GM19372 (cell line): Measurements from ENCODE around the gene PDP2.

Source experiments
- ATAC-seq: cut with Tn5 transposase; IDR thresholded peaks from one replicate; pipeline ENCODE4 v1.9.1; 2021; ENCODE audit warnings: mild to moderate bottlenecking, low read depth, moderate library complexity; ENCODE audit not compliant: unreplicated experiment

The PDP2 gene

GRCh38 chr16:66917741-66918140 is 37.4 kb downstream of the PDP2 start:
- no peak for ATAC-seq

DNA sequence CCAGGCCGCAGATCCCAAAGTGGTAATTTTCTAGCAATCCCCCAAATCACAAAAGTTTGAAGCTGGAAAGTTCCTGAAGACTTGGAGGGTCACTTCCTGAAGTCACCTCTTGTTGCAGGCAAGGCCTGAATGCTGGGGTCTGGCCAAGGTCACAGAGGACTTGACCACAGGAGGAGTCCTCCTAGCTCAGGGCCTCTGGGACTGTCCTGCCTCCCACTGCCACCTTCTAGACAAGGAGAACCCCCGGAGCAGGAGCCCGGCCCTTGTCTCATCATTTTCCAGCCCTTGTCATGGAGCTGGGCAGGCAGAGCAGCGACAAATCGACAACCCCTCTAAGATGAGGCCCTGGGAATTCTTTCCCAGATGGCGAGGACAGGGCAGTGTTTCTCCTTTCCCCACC is 38.0 kb downstream of the PDP2 start:
- ATAC-seq: no peak

DNA sequence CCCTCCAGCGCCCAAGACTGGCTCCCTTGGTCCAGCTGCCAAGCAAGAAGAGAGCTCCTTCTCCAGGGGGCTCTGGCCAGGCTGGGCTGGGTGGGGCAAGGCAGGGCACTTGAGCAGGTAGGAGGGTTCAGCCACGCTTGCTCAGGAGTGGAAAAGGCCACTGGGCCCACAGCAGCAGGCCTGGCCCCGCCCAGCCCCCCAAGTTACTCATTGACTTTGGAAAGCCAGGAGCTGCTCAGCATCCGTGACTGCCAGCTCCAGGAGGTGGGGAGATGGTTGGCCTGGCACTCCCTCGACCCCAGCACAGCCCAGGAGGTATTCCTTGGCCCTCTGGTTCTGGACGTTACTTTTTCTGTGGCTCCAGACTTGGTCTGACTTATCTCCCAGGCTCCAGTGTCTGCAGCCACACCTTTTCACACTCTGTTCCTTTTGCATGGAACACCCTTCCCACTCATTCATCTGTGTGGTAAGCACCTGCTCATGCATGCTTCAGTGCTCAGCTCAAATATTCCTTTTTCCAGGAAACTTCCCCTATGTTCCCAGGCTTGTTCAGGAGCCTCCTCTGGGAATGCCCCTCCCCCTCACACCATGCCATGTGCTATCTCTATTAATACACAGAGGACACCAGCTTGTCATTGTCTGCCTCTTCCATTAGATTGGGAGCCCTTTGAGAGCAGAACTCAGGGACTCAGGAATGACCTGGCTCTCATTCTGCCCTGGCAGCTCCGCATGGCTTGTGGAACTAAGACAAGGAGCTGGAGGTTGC is 38.7 kb downstream of the PDP2 start, which contains the start of gene CDH16:
Gene CDH16 (minus strand): TSS at position 83 of the 766 bp plus-strand sequence. CDS start 820 bp downstream, outside the sequence.
- no peak for ATAC-seq

- no peak for ATAC-seq
These were observed 39.4 kb downstream of the PDP2 start for GRCh38 chr16:66919569-66920298.

DNA sequence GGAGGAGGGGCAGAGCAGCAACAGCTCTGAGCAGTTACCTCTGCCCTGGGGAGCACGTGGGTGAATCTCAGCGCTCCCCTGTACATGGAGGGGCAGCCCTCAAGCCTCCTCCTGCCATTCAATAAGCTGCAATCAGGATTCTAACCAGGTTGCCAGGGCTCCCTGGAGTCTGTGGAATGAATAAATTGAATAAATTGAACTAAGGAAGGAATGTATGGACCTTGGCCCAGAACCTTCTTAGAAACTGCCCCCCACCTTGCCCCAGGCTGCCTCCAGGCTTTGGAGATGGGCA is 39.9 kb downstream of the PDP2 start:
- ATAC-seq: no peak

GRCh38 chr16:66920924-66921680 is 40.8 kb downstream of the PDP2 start:
- ATAC-seq: no peak

- no peak for ATAC-seq
These were observed 41.6 kb downstream of the PDP2 start for GRCh38 chr16:66921729-66922450.

DNA sequence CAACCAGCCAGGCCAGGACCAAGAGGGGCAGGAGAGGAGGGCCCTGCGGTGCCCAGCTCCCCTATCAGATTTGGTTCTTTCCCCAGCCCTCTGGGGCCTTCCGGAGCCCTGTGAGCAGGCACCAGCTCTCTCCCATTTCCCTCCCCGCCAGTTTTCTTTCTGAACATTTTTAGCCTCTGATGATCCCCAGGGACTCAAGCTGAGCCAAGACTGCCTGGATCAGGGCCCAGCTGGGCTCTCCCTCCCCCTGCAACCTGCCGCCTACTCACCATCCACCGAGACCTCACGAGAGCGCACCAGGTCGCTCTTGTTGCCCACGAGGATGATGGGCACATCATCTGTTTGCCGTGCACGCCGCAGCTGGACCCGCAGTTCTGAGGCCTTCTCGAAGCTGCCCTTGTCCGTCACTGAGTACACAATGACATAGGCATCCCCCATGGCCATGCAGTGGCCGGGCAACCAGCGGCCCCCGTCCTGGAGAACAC is 43.0 kb downstream of the PDP2 start:
- ATAC-seq: no peak

DNA sequence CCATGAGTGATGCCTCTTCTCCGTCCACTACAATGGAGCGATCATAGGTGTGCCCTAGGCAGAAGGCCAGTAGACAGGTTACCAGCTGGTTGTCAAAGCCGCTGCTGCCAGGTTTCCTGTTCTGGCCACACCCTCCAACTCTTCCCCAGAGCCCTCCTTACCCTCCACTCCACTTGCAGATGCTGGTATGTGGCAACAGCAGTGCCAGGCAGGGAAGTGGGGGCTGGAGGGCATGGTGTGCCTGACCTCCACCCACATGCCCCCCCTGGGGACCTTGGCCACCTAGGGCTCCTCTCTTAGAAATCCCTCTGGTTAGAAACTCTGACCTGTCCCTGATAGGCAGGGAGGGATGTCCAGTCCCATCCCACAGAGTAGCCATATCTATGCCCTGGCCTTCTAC is 43.6 kb downstream of the PDP2 start:
- no peak for ATAC-seq

- ATAC-seq: no peak
These were observed 44.4 kb downstream of the PDP2 start for GRCh38 chr16:66924527-66925321.

DNA sequence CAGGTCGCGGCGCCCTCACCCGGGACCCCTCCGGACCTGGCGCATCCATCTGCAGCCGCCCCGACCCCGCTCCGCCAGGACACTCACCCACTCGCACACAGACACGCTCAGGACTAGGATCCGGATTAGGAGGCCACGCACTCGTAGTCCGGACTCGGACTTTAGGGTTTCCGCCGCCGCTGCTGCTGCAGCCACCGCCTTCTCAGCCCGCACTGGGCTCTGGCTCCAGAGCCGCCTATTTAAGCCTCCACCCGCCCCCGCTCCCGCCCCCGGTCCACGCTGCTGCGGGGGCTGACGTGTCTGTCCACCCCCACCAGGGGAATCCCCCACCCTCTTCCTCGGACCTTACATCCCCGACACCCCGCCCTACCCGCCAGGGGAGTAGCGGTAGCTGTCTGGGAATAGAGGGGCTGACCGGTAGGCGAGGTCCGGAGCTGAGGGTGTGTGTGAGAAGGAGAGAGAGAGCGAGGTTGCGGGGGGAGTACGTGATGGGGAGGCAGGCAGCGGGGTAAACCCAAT is 45.1 kb downstream of the PDP2 start, which contains the start of gene RRAD:
Gene RRAD (minus strand): TSS at position 214 of the 519 bp plus-strand sequence. CDS start 356 bp downstream, outside the sequence.
- no peak for ATAC-seq

GRCh38 chr16:66926171-66926947 is 46.0 kb downstream of the PDP2 start:
- ATAC-seq: no peak

- ATAC-seq: no peak
These were observed 46.7 kb downstream of the PDP2 start for GRCh38 chr16:66926961-66927436.

DNA sequence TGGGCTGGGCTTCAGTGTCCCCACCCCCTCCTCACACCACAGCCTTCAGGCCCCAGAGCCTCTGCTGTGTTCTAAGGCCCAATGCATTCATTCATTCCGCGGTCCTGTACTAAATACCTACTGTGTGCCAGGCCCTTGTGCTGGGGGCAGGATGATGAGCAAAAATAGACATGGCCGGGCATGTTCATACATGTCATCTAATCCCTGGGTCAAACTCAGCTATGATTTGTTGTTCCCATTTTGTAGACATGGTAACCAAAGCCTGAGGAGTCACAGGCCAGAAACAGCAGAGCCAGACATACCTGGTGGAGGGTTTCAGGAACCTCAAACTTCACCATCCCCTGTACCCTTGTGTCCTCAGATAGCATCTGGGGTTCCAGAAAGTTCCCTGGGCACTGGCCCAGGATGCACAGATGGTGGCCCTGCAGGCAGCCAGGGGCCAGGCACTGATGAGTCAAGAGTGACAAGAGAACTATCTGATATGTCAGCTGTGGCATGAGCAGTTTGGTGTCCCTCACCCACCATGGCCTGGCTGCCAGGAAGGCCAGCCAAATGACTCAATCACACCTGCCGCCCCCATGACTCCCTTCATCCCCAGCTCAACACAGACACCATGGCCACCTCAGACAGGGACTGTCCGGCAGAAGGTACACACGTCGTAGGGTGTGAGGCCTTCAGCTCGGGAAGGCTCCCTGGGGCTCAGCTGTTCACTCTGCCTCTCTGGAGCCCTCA is 47.8 kb downstream of the PDP2 start:
- no peak for ATAC-seq

DNA sequence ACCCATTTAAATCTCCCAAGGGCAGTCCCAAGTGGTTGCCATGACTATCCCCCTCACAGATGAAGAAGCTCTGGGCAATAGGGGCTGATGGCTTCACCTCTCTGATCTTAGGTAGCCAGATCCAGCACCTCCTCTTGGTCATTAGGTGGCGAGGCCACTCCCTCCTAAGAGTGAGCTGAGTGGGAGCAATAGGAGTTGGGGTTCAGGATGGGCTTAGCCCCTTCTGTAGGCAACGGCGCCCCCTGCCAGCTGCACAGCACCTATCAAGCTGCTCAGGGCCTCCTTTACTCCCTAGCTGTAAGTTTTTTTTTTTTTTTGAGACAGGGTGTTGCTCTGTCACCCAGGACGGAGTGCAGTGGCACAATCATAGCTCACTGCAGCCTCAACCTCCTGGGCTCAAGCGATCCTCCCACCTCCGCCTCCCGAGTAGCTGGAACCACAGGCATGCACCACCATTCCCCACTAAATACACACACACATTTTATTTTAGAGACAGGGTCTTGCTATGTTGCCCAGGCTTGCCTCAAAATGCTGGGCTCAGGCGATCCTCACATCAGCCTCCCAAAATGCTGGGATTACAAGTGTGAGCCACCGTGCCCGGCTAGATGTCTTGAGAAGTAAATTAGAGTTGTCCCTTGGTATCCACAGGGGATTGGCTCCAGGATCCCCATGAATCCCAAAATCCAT is 48.5 kb downstream of the PDP2 start:
- no peak for ATAC-seq

DNA sequence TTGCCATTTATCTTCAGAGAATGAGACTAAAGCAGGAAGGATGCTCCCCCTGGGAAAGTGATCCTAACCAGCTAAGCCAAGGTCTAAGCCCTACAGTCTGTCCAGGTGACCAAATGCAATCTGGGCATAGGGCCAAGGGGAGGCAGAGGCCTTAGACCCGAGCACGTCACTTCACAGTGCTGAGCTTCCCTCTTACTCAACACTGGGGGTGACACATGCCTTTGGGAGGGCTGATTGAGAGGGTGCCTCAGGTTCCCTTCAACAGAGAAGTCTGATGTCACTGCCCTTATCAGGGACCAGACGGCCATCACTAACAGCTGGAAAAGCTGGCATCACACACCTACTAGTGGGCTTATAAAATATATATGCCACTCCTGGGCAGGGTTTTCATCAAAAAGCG is 49.9 kb downstream of the PDP2 start:
- ATAC-seq: no peak

DNA sequence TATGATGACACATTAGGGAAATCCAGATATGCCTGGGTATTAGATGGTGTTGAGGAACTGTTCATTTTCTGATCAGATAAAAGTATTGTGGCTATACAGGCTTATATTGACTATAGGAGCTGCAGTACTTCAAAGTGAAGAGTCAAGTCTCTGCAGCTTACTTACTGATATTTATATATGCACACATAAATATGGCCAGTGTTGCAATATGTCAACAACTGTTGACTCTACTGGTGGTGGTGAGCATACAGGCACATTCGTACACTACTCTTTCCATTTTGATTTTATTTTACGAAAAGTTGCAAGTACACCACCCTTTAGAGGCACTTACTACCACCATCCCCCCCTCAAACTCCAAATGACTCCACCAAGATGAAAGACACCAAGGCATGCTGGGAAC is 51.4 kb downstream of the PDP2 start:
- ATAC-seq: no peak
